ENCODE measurements around the gene LRGUK. TPM values are rescaled to one million over a fixed set of nuclear protein-coding genes. Genes with fewer than 3 reads are reported as not detected.

Gene LRGUK
- total and polyA plus RNA-seq, 4 donors: 0.58 to 1.2 (median 0.59) TPM; not detected in 1

DNA sequence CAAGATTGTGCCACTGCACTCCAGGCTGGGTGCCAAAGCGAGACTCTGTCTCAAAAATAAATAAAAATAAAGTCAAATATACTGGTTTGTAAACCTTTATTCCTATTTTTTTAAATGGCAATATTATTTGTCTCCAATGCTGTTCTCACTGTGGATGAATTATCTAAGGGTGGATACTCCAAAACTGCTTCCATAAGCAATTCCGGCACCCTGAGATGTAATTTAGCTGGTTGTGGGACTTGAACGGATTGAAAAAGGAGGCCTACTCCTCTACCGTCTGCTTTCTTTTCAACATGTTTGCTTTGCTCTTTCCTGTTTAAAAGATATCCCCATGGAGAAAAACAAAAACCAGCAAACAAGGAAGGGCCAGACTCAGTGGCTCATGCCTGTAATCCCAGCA lies 135.2 kb downstream of the LRGUK start:
- intact Hi-C loops (cut with DNase I): no loop called here
- ATAC-seq (ENCODE audit: low FRiP score): no peak

DNA sequence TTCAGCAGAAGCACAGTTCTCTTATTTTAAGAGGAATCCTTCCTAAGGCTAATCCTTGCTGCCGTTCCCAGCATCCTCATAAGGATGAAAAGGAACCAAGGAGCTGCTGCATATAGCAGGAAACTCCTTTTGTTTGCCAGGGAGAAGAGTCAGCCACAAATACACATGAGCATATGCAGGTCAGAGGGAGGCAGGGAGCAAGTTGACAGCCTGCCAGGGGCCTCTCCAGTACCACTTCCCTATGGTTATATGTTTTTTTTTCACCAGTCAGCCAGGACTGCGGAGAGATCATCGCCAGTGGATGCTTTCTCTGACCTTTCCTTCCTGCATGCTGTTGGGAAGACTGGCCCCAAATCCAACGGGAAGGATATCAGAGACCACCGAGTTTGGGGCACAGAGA lies 149.8 kb downstream of the LRGUK start:
- intact Hi-C loops (cut with DNase I): no loop called here
- Histone ChIP-seq H3K27me3 (ENCODE audit: control insufficient read depth in 1 of 2, insufficient read depth in 2 of 2, low read length in 1 of 2) (no peaks in the 10 kb centered on the region), H3K27ac (ENCODE audit: low read depth in 1 of 2, low read length in 2 of 2) (no peak overlapping the region), H3K4me1 (ENCODE audit: control insufficient read depth in 1 of 2, insufficient read depth in 2 of 2, low read length in 2 of 2) (no peaks in the 10 kb centered on the region), H3K36me3 (ENCODE audit: control insufficient read depth in 1 of 2, insufficient read depth in 2 of 2, low read length in 1 of 2) (no peaks in the 10 kb centered on the region), H3K9me3 (ENCODE audit: control insufficient read depth, low read length) (peaks cover 2% of the 10 kb centered on the region), H3K4me3 (ENCODE audit: low read length in 2 of 2) (no peak overlapping the region)
- ATAC-seq (ENCODE audit: low FRiP score) (no peak), DNase-seq (no peak)
- 36 to 37% methylated on average over 5 of the region's 5 CpGs for WGBS, 2 donors

More for the DNA sequence above, 135.2 kb downstream of the LRGUK start:
- 73 to 82% methylated on average over 4 of the region's 4 CpGs for WGBS, 2 donors
- no peaks in the 10 kb centered on the region for H3K4me1 ChIP-seq (ENCODE audit: control insufficient read depth in 1 of 2, insufficient read depth in 2 of 2, low read length in 2 of 2)
- DNase-seq: no peak
- no peaks in the 10 kb centered on the region for H3K36me3 ChIP-seq (ENCODE audit: control insufficient read depth in 1 of 2, insufficient read depth in 2 of 2, low read length in 1 of 2)
- no peaks in the 10 kb centered on the region for H3K9me3 ChIP-seq (ENCODE audit: control insufficient read depth, low read length)
- H3K27me3 ChIP-seq (ENCODE audit: control insufficient read depth in 1 of 2, insufficient read depth in 2 of 2, low read length in 1 of 2): no peaks in the 10 kb centered on the region
- H3K4me3 ChIP-seq (ENCODE audit: low read length in 2 of 2): no peak overlapping the region
- no peak overlapping the region for H3K27ac ChIP-seq (ENCODE audit: low read depth in 1 of 2, low read length in 2 of 2)

DNA sequence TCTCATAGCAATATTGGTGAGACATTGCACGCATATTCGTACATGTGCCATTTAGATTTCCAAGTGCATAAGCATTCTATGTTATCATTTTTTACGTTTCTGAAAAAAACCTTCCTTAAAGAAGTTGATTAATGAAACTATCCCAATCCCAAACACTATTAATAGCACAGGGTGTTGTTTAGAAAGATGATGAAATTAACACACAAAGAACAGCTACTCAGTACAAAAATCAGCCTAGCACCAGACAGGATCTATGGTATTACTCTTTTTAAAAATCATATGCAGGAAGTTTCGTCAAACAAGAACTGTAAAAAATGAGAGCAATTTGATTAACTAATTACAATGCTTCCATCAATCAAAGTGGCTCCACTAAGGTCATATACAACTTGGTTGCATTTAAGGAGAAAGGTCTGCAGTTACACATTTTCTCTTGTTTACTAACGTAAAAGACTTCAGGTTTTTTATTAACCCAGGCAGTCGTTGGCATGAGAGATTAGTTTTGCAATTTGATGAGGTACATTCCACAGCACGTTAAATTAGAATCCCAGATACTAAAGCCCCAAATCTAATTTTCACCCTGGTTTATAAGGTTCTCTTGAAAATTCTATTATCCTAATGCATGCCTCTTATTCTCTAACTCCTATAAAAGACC lies 151.5 kb downstream of the LRGUK start:
- H3K4me3 ChIP-seq (ENCODE audit: low read length in 2 of 2): no peak overlapping the region
- H3K27ac ChIP-seq (ENCODE audit: low read depth in 1 of 2, low read length in 2 of 2): no peak overlapping the region
- no peak for DNase-seq
- intact Hi-C loops (cut with DNase I): no loop called here
- 64 to 75% methylated on average over 7 of the region's 7 CpGs for WGBS, 2 donors
- ATAC-seq (ENCODE audit: low FRiP score): no peak
- H3K36me3 ChIP-seq (ENCODE audit: control insufficient read depth in 1 of 2, insufficient read depth in 2 of 2, low read length in 1 of 2): no peaks in the 10 kb centered on the region
- no peaks in the 10 kb centered on the region for H3K27me3 ChIP-seq (ENCODE audit: control insufficient read depth in 1 of 2, insufficient read depth in 2 of 2, low read length in 1 of 2)
- H3K4me1 ChIP-seq (ENCODE audit: control insufficient read depth in 1 of 2, insufficient read depth in 2 of 2, low read length in 2 of 2): no peaks in the 10 kb centered on the region
- H3K9me3 ChIP-seq (ENCODE audit: control insufficient read depth, low read length): no peaks in the 10 kb centered on the region

DNA sequence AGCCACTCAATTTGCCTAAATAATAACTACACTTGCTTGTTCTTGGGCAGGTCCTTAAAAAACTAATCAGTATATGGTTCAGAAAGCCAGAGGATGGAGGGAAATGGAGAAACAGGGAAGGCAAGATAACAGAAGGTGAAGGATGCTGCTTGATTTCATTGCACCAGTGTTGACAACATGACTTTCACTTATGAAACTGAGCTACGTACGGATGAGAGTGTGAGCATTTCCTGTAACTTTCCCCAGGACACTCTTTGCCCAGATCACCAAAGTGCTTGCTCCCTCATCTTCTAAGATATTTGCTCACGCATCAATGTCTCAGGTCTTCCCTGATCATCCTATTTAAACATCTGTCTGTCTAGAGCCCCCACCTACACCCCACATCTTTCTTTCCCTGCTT lies 152.2 kb downstream of the LRGUK start:
- no peak overlapping the region for H3K27ac ChIP-seq (ENCODE audit: low read depth in 1 of 2, low read length in 2 of 2)
- no peak overlapping the region for H3K4me3 ChIP-seq (ENCODE audit: low read length in 2 of 2)
- ATAC-seq (ENCODE audit: low FRiP score) (no peak), DNase-seq (no peak)
- intact Hi-C loops (cut with DNase I): no loop called here
- H3K4me1 ChIP-seq (ENCODE audit: control insufficient read depth in 1 of 2, insufficient read depth in 2 of 2, low read length in 2 of 2): no peaks in the 10 kb centered on the region
- WGBS, 2 donors: 68 to 70% methylated on average over 3 of the region's 3 CpGs
- no peaks in the 10 kb centered on the region for H3K27me3 ChIP-seq (ENCODE audit: control insufficient read depth in 1 of 2, insufficient read depth in 2 of 2, low read length in 1 of 2)
- H3K36me3 ChIP-seq (ENCODE audit: control insufficient read depth in 1 of 2, insufficient read depth in 2 of 2, low read length in 1 of 2): no peaks in the 10 kb centered on the region
- H3K9me3 ChIP-seq (ENCODE audit: control insufficient read depth, low read length): no peaks in the 10 kb centered on the region

DNA sequence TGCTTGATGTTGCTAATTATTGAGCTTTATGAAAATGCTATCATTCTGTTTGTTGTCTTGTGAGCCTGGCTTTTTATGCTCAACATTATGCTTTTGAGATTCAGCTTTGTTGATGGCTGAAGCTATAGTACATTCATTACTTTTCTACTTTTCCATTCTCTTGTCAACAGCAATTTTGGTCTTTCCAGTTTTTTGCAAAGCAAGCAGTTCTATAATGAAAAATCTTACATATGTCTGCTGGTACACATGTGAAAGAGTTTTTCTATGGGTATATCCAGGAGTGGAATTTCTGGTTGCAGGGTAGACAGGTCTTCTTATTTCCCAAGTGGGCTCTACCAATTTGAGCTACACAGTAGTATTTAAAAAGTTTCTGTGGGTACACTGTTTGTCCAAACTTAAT lies 152.8 kb downstream of the LRGUK start:
- H3K4me1 ChIP-seq (ENCODE audit: control insufficient read depth in 1 of 2, insufficient read depth in 2 of 2, low read length in 2 of 2): no peaks in the 10 kb centered on the region
- H3K36me3 ChIP-seq (ENCODE audit: control insufficient read depth in 1 of 2, insufficient read depth in 2 of 2, low read length in 1 of 2): no peaks in the 10 kb centered on the region
- H3K4me3 ChIP-seq (ENCODE audit: low read length in 2 of 2): no peak overlapping the region
- intact Hi-C loops (cut with DNase I): no loop called here
- ATAC-seq (ENCODE audit: low FRiP score) (no peak), DNase-seq (no peak)
- H3K27me3 ChIP-seq (ENCODE audit: control insufficient read depth in 1 of 2, insufficient read depth in 2 of 2, low read length in 1 of 2): no peaks in the 10 kb centered on the region
- H3K9me3 ChIP-seq (ENCODE audit: control insufficient read depth, low read length): no peaks in the 10 kb centered on the region
- no peak overlapping the region for H3K27ac ChIP-seq (ENCODE audit: low read depth in 1 of 2, low read length in 2 of 2)

DNA sequence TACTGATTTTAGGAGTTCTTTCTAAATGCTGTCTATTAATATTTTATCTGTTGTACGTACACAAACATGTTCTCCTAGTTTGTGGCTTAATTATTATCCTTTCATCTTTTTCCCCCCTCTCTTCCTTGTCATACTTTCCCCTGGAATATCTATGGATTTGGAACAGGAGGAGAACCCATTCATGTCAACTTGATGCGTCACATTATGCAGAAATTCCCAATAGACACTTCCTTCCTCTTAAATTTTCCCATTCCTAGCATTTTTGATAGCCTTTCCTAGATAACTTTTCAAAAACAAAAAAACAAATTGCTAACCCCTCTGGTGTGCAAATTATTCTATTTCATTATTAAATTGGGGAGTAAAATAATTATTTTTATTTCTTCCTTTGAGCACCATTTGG lies 153.4 kb downstream of the LRGUK start:
- Histone ChIP-seq H3K27ac (ENCODE audit: low read depth in 1 of 2, low read length in 2 of 2) (no peak overlapping the region), H3K36me3 (ENCODE audit: control insufficient read depth in 1 of 2, insufficient read depth in 2 of 2, low read length in 1 of 2) (no peaks in the 10 kb centered on the region), H3K9me3 (ENCODE audit: control insufficient read depth, low read length) (no peaks in the 10 kb centered on the region), H3K4me1 (ENCODE audit: control insufficient read depth in 1 of 2, insufficient read depth in 2 of 2, low read length in 2 of 2) (no peaks in the 10 kb centered on the region), H3K4me3 (ENCODE audit: low read length in 2 of 2) (no peak overlapping the region), H3K27me3 (ENCODE audit: control insufficient read depth in 1 of 2, insufficient read depth in 2 of 2, low read length in 1 of 2) (no peaks in the 10 kb centered on the region)
- 78 to 85% methylated on average over 2 of the region's 2 CpGs for WGBS, 2 donors
- DNase-seq: no peak
- no peak for ATAC-seq (ENCODE audit: low FRiP score)
- intact Hi-C loops (cut with DNase I): no loop called here

DNA sequence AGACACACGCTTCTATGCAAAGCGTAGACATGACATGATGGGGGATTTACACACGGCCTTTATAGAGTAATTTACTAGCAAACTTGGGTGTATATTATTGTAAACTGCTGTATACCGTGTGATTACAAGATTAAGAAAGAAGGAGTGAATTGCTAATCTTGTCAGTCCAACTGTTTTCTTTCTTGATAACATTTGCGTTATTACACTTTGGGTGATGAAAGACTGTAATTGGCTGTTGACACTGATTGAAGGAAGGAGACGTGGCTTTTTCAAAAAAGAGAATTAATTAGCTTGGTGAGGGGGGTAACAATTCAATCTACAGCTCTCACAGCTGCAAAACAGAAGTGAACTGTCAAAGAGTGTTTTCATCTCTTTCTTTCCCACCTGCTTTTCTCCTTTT lies 156.9 kb downstream of the LRGUK start:
- no peaks in the 10 kb centered on the region for H3K9me3 ChIP-seq (ENCODE audit: control insufficient read depth, low read length)
- no peak for DNase-seq
- WGBS, 2 donors: 41 to 45% methylated on average over 6 of the region's 6 CpGs

DNA sequence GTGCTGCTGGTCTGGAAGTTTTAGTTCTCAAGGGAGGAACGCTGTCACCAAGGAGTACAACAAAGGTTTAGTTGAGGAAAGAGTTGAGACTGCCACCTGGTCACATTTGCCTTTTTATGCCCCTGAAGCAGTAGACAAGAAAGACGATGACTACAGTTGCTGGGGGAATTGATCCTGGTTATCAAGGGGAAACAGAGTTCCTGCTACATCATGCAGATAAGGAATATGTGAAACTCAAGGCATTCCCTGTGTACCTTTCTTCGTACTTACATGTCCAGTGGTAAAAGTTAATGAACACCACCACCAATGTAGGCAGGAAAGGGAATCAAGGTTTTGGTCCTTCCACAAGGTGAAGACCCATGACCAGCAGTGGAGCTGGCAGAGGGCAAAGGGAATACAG lies 157.8 kb downstream of the LRGUK start:
- Histone ChIP-seq H3K27ac (ENCODE audit: low read depth in 1 of 2, low read length in 2 of 2) (no peak overlapping the region), H3K4me3 (ENCODE audit: low read length in 2 of 2) (no peak overlapping the region), H3K27me3 (ENCODE audit: control insufficient read depth in 1 of 2, insufficient read depth in 2 of 2, low read length in 1 of 2) (no peaks in the 10 kb centered on the region), H3K4me1 (ENCODE audit: control insufficient read depth in 1 of 2, insufficient read depth in 2 of 2, low read length in 2 of 2) (peaks cover 0 to 3% of the 10 kb centered on the region in 2 donors), H3K9me3 (ENCODE audit: control insufficient read depth, low read length) (no peaks in the 10 kb centered on the region), H3K36me3 (ENCODE audit: control insufficient read depth in 1 of 2, insufficient read depth in 2 of 2, low read length in 1 of 2) (no peaks in the 10 kb centered on the region)
- intact Hi-C loops (cut with DNase I): no loop called here
- no peak for ATAC-seq (ENCODE audit: low FRiP score)
- WGBS, 2 donors: 84 to 89% methylated on average over 3 of the region's 3 CpGs
- DNase-seq: no peak

More for the DNA sequence above, 156.9 kb downstream of the LRGUK start:
- ATAC-seq (ENCODE audit: low FRiP score): no peak
- H3K4me1 ChIP-seq (ENCODE audit: control insufficient read depth in 1 of 2, insufficient read depth in 2 of 2, low read length in 2 of 2): peaks cover 0 to 3% of the 10 kb centered on the region in 2 donors
- H3K4me3 ChIP-seq (ENCODE audit: low read length in 2 of 2): no peak overlapping the region
- no peaks in the 10 kb centered on the region for H3K27me3 ChIP-seq (ENCODE audit: control insufficient read depth in 1 of 2, insufficient read depth in 2 of 2, low read length in 1 of 2)
- intact Hi-C loops (cut with DNase I): no loop called here
- H3K27ac ChIP-seq (ENCODE audit: low read depth in 1 of 2, low read length in 2 of 2): no peak overlapping the region
- no peaks in the 10 kb centered on the region for H3K36me3 ChIP-seq (ENCODE audit: control insufficient read depth in 1 of 2, insufficient read depth in 2 of 2, low read length in 1 of 2)

DNA sequence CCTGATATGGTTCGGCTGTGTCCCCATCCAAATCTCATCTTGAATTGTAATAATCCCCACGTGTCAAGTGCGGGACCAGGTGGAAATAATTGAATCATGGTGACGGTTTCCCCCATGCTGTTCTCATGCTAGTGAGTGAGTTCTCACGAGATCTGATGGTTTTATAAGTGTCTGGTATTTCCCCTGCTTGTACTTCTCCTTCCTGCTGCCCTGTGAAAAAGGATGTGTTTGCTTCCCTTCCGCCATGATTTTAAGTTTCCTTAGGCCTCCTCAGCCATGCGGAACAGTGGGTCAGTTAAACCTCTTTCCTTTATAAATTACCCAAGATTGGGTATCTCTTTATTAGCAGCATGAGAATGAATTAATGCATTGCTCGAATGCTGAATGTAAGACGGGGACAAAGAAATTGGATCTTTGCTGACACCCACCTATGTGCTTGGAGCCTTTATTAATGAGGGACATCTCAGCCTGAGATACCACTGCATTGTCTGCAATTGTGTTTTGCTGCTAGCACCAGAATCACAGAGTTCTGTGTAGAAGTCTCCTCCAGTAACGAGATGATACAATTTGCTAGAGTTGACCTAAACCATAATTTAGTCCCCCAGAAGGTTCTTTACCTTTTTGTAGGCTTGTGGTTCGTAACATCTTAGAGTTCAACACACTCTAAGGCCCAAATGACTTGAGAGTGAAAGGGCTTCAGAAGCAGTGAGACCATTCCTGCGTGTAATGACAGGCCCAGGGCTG lies 160.9 kb downstream of the LRGUK start:
- intact Hi-C loops (cut with DNase I): no loop called here
- no peaks in the 10 kb centered on the region for H3K9me3 ChIP-seq (ENCODE audit: control insufficient read depth, low read length)
- peaks cover 0 to under 1% of the 10 kb centered on the region in 2 donors for H3K36me3 ChIP-seq (ENCODE audit: control insufficient read depth in 1 of 2, insufficient read depth in 2 of 2, low read length in 1 of 2)
- DNase-seq (no peak), ATAC-seq (ENCODE audit: low FRiP score) (no peak)
- no peak overlapping the region for H3K27ac ChIP-seq (ENCODE audit: low read depth in 1 of 2, low read length in 2 of 2)
- H3K27me3 ChIP-seq (ENCODE audit: control insufficient read depth in 1 of 2, insufficient read depth in 2 of 2, low read length in 1 of 2): no peaks in the 10 kb centered on the region
- H3K4me3 ChIP-seq (ENCODE audit: low read length in 2 of 2): no peak overlapping the region
- peaks cover 0 to 3% of the 10 kb centered on the region in 2 donors for H3K4me1 ChIP-seq (ENCODE audit: control insufficient read depth in 1 of 2, insufficient read depth in 2 of 2, low read length in 2 of 2)
- WGBS, 2 donors: 85 to 87% methylated on average over 12 of the region's 12 CpGs
